Suprapubic skin (tissue), 4 donors: ENCODE results near the gene HMCES. TPM values are rescaled to one million over a fixed set of nuclear protein-coding genes. Genes with fewer than 3 reads are reported as not detected.
"Not testable (repeated sequence)": the region's sequence is repeated elsewhere in the genome, so short reads cannot be mapped to it uniquely, and the experiment has no call there.

Experiments
- DNase-seq, 2 donors: peaks; one replicate each; pipeline ENCODE4 v3.0.0-alpha.2; 2019; ENCODE audit warnings: low spot score in 2 of 2
- H3K27ac ChIP-seq: fragments of 200-600 bp; sonication (generic); one replicate; pipeline ENCODE4 v1.5.1; 2019
- H3K27me3 ChIP-seq: fragments of 200-600 bp; sonication (generic); one replicate; pipeline ENCODE4 v1.5.1; 2019
- H3K36me3 ChIP-seq: fragments of 200-600 bp; sonication (generic); one replicate; pipeline ENCODE4 v1.5.1; 2019
- H3K4me1 ChIP-seq: fragments of 200-600 bp; sonication (generic); one replicate; pipeline ENCODE4 v1.5.1; 2019
- H3K4me3 ChIP-seq: fragments of 200-600 bp; sonication (generic); one replicate; pipeline ENCODE4 v1.5.1; 2019; ENCODE audit warnings: mild to moderate bottlenecking
- H3K9me3 ChIP-seq: fragments of 200-600 bp; sonication (generic); one replicate; pipeline ENCODE4 v1.5.1; 2019
- EP300 ChIP-seq: sonication (generic); formaldehyde crosslinking; IDR thresholded peaks from one replicate; pipeline ENCODE4 v1.6.1; 2017; ENCODE audit warnings: antibody characterized with exemption
- POLR2A ChIP-seq, 2 donors: fragments of 450-650 bp; IDR thresholded peaks; one replicate each; pipeline ENCODE4 v1.6.1; 2017; ENCODE audit warnings: antibody characterized with exemption in 2 of 2, mild to moderate bottlenecking in 2 of 2, moderate library complexity in 2 of 2
- POLR2AphosphoS5 ChIP-seq, 3 donors: sonication (generic); formaldehyde crosslinking; IDR thresholded peaks; one replicate each; pipeline ENCODE4 v1.6.1; 2017; ENCODE audit warnings: antibody characterized with exemption in 3 of 3
- WGBS: methylation state at CpG from one replicate; pipeline ENCODE4 v1.1.5; 2018; 5-methylcytosine and 5-hydroxymethylcytosine counted together
- total RNA-seq, 4 donors: library from RNA; depleted of rRNA; stranded (reverse); fragments of >200 nt; gene quantifications; one replicate each; pipeline ENCODE4 v1.1.0, GENCODE V29; 2016
- TF ChIP-seq, protein P1 (sequence below), 2 donors: fragments of 200-600 bp in 1 of 2; fragments of 450-650 bp in 1 of 2; sonication (generic) in 1 of 2; IDR thresholded peaks; one replicate each; pipeline ENCODE4 v1.5.1; 2016 to 2019; ENCODE audit warnings: antibody characterized with exemption in 2 of 2, mild to moderate bottlenecking in 1 of 2, moderate library complexity in 1 of 2

Gene HMCES
- total RNA-seq, 4 donors from 2014 or later = 25.1 to 34.5 (median 32.7) TPM

DNA sequence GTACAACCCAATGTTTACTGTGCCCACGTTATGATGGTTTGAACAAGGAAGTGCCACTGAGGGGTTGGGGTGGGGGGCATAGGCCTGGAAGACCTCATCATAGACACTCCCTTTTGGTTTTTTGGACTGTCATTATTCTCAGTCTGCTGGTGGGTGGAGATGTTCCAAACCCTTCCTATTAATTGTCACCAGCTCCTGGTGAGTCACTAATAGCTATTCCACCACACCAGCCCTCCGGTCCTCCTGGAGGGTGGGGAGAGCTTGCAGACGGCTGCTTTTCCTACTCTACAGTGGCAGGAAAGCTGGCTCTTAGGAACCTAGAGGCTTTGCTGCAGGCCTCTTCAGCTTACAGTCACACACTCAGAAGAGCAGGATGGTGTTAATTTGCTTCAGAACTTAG lies 38.2 kb upstream of the HMCES start:
- DNase-seq = no peak
- TF ChIP-seq POLR2AphosphoS5 (IDR thresholded peaks at IDR 0.05) (no peak), POLR2A (IDR thresholded peaks at IDR 0.05) (no peak), EP300 (no peak)
- TF ChIP-seq, protein P1, sequence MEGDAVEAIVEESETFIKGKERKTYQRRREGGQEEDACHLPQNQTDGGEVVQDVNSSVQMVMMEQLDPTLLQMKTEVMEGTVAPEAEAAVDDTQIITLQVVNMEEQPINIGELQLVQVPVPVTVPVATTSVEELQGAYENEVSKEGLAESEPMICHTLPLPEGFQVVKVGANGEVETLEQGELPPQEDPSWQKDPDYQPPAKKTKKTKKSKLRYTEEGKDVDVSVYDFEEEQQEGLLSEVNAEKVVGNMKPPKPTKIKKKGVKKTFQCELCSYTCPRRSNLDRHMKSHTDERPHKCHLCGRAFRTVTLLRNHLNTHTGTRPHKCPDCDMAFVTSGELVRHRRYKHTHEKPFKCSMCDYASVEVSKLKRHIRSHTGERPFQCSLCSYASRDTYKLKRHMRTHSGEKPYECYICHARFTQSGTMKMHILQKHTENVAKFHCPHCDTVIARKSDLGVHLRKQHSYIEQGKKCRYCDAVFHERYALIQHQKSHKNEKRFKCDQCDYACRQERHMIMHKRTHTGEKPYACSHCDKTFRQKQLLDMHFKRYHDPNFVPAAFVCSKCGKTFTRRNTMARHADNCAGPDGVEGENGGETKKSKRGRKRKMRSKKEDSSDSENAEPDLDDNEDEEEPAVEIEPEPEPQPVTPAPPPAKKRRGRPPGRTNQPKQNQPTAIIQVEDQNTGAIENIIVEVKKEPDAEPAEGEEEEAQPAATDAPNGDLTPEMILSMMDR (IDR thresholded peaks at IDR 0.05) = no peak
- whole genome bisulfite sequencing = 25% methylated on average over 3 of the region's 3 CpGs
- H3K9me3 ChIP-seq = no peaks in the 10 kb centered on the region
- no peak overlapping the region for H3K4me3 ChIP-seq
- peak overlapping the region; percentile 81 for H3K27ac ChIP-seq
- no peaks in the 10 kb centered on the region for H3K36me3 ChIP-seq
- no peaks in the 10 kb centered on the region for H3K27me3 ChIP-seq
- peaks cover 32% of the 10 kb centered on the region for H3K4me1 ChIP-seq

GRCh38 chr3:129245141-129245540 lies 33.5 kb upstream of the HMCES start:
- H3K27me3 ChIP-seq = no peaks in the 10 kb centered on the region
- no peaks in the 10 kb centered on the region for H3K36me3 ChIP-seq
- no peak for DNase-seq
- peaks cover 39% of the 10 kb centered on the region for H3K4me1 ChIP-seq
- H3K4me3 ChIP-seq = no peak overlapping the region
- peak overlapping the region; percentile 60 for H3K27ac ChIP-seq
- no peaks in the 10 kb centered on the region for H3K9me3 ChIP-seq
- 75% methylated on average over 5 of the region's 5 CpGs for WGBS
- TF ChIP-seq, protein P1 (IDR thresholded peaks at IDR 0.05) = no peak
- TF ChIP-seq POLR2AphosphoS5 (IDR thresholded peaks at IDR 0.05) = no peak
- TF ChIP-seq EP300 = no peak
- TF ChIP-seq POLR2A (IDR thresholded peaks at IDR 0.05) = no peak

GRCh38 chr3:129245641-129246306 lies 32.9 kb upstream of the HMCES start:
- not testable (repeated sequence) for H3K4me3 ChIP-seq, H3K36me3 ChIP-seq, H3K9me3 ChIP-seq, H3K27me3 ChIP-seq
- Histone ChIP-seq H3K4me1 (peaks cover 39% of the 10 kb centered on the region), H3K27ac (peak overlapping the region; percentile 60)
- peak; percentile 91 for DNase-seq
- TF ChIP-seq, protein P1 (IDR thresholded peaks at IDR 0.05) = peak; percentile 89 to 98
- 17% methylated on average over 11 of the region's 11 CpGs for WGBS

- no peaks in the 10 kb centered on the region for H3K9me3 ChIP-seq
- no peak for DNase-seq
- H3K4me3 ChIP-seq = no peak overlapping the region
- TF ChIP-seq, protein P1 (IDR thresholded peaks at IDR 0.05) = no peak
- no peak for TF ChIP-seq EP300
- no peak for TF ChIP-seq POLR2AphosphoS5 (IDR thresholded peaks at IDR 0.05)
- TF ChIP-seq POLR2A (IDR thresholded peaks at IDR 0.05) = no peak
- no peaks in the 10 kb centered on the region for H3K27me3 ChIP-seq
- H3K4me1 ChIP-seq = peaks cover 38% of the 10 kb centered on the region
- no peaks in the 10 kb centered on the region for H3K36me3 ChIP-seq
- no peak overlapping the region for H3K27ac ChIP-seq
Measured at GRCh38 chr3:129246636-129247035, 32.0 kb upstream of the HMCES start.

DNA sequence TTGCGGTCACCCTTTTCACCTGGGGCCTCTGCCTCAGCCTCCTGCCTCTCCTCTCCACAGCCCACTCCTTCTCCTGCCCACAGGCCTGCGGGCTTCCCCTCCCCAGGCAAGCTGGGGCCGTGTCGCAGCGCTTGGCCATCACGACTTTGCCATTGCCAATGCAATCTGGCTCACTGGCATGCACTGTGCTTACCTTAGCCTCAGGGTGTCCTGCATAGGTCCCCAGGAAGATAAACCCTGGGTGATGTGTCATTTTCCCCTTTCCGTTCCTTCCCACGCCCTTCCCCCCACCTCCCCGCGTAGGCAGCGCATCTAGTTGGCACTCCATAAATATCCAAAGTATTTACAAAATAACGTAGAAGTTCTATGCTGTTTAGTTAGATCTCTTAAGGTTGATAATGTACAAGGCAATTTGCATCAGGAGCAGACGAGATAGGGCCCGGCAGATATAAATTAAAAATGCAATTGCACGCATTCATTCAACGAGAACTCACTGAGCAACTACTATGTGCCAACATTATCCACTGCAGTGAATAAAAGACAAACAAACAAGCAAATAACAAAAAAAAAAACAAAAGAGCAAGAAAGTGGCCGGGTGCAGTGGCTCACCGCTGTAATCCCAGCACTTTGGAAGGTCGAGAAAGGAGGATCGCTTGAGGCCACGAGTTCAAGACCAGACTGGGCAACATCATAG lies 30.2 kb upstream of the HMCES start:
- Histone ChIP-seq H3K9me3 (no peaks in the 10 kb centered on the region), H3K27ac (peak overlapping the region; percentile 88), H3K4me3 (peak overlapping the region; percentile 83), H3K4me1 (peaks cover 46% of the 10 kb centered on the region), H3K27me3 (no peaks in the 10 kb centered on the region), H3K36me3 (peaks cover 15% of the 10 kb centered on the region)
- TF ChIP-seq POLR2AphosphoS5 (IDR thresholded peaks at IDR 0.05) = no peak
- 31% methylated on average over 21 of the region's 21 CpGs for WGBS
- DNase-seq = no peak
